K562 (cell line): ENCODE data around the gene DYRK1A. TPM values are rescaled to one million over a fixed set of nuclear protein-coding genes. Genes with fewer than 3 reads are reported as not detected.
A peak's percentile ranks its signal among the peaks of the same experiment; 100 is the strongest.

Source experiments
- ILF3 ChIP-seq: fragments of 450-650 bp; IDR thresholded peaks from 2 replicates; pipeline ENCODE4 v1.6.1; 2018; ENCODE audit warnings: antibody characterized with exemption, mild to moderate bottlenecking, moderate library complexity, borderline replicate concordance
- PHF8 ChIP-seq: fragments of 200-600 bp; sonication (generic); IDR thresholded peaks from 2 replicates; pipeline ENCODE4 v1.6.1; 2012; ENCODE audit warnings: mixed run types, mild to moderate bottlenecking, inconsistent platforms, low read length, moderate library complexity, borderline replicate concordance
- PTTG1 ChIP-seq: fragments of 450-650 bp; IDR thresholded peaks from 2 replicates; pipeline ENCODE4 v1.6.1; 2016; ENCODE audit warnings: low read depth, mild to moderate bottlenecking, missing genetic modification characterization, missing compliant biosample characterization
- RBFOX2 ChIP-seq: fragments of 200-400 bp; formaldehyde crosslinking; IDR thresholded peaks from 2 replicates; pipeline ENCODE4 v1.6.1; 2017; ENCODE audit warnings: low read depth, mild to moderate bottlenecking, low read length, moderate library complexity
- RFX1 ChIP-seq: fragments of 450-650 bp; IDR thresholded peaks from 2 replicates; pipeline ENCODE4 v1.6.1; 2016; ENCODE audit warnings: mild to moderate bottlenecking, moderate library complexity
- TEAD4 ChIP-seq, 2 experiments: sonication (generic) in 1 of 2; formaldehyde crosslinking in 1 of 2; IDR thresholded peaks; 2 replicates each; pipeline versions ENCODE4 v1.6.1 to v1.8.0; 2012 to 2022; ENCODE audit warnings: borderline replicate concordance in 1 of 2, inconsistent platforms in 1 of 2, low read length in 1 of 2, mild to moderate bottlenecking in 1 of 2, missing genetic modification reagents in 1 of 2
- ZNF311 ChIP-seq: fragments of 250-450 bp; sonication (Bioruptor Pico); IDR thresholded peaks from 2 replicates; pipeline ENCODE4 v1.4.0; 2020; ENCODE audit warnings: mild to moderate bottlenecking, moderate library complexity
- ZNF79 ChIP-seq: fragments of 250-450 bp; sonication (Bioruptor Pico); IDR thresholded peaks from 2 replicates; pipeline ENCODE4 v1.4.0; 2020; ENCODE audit warnings: low read depth, mild to moderate bottlenecking, moderate library complexity
- polyA plus RNA-seq, 8 experiments: library from polyadenylated mRNA; depleted of rRNA in 4 of 8; stranded (reverse) in 5 of 8; unstranded in 3 of 8; fragments of >200 nt; fragmentation: Nextera tagmentation in 2 of 8; fragmentation: Illumina TruSeq in 1 of 8; extraction: Ambion mirVana in 2 of 8; extraction: Trizol in 1 of 8; gene quantifications; 2 replicates each; pipeline versions ENCODE4 v1.2.1 to v1.2.3, GENCODE V29; 2011 to 2014; ENCODE audit warnings: inconsistent platforms in 1 of 8, missing spikeins in 1 of 8
- total RNA-seq, 7 experiments: library from RNA; depleted of rRNA in 6 of 7; stranded (reverse); fragments of >200 nt in 6 of 7; fragmentation: Illumina TruSeq in 2 of 7; extraction: Trizol in 2 of 7; gene quantifications; 2 replicates each; pipeline versions ENCODE4 v1.2.1 to v1.2.3, GENCODE V29; 2011 to 2021; ENCODE audit warnings: low replicate concordance in 1 of 7
- TF ChIP-seq, protein P1 (sequence below): fragments of 450-650 bp; IDR thresholded peaks from 2 replicates; pipeline ENCODE4 v1.6.1; 2017; ENCODE audit warnings: antibody characterized with exemption
- TF ChIP-seq, protein P2 (sequence below): sonication (generic); formaldehyde crosslinking; IDR thresholded peaks from 2 replicates; pipeline ENCODE4 v1.4.0; 2020; ENCODE audit warnings: mild to moderate bottlenecking, missing genetic modification reagents
- TF ChIP-seq, protein P3 (sequence below): sonication (generic); formaldehyde crosslinking; IDR thresholded peaks from 2 replicates; pipeline ENCODE4 v1.5.0; 2020; ENCODE audit warnings: missing genetic modification reagents
- TF ChIP-seq, protein P4 (sequence below): IDR thresholded peaks from 2 replicates; pipeline ENCODE4 v1.6.1; 2011; ENCODE audit warnings: borderline replicate concordance, low read depth, mild to moderate bottlenecking, moderate library complexity, low read length; ENCODE audit not compliant: insufficient read depth, poor library complexity, severe bottlenecking
- TF ChIP-seq, protein P5 (sequence below): IDR thresholded peaks from 2 replicates; pipeline ENCODE4 v1.6.1; 2016; ENCODE audit warnings: missing genetic modification characterization, missing compliant biosample characterization

DYRK1A gene
- total and polyA plus RNA-seq, 9 of the 15 experiments (the other 6 are each of a cell fraction or from before 2014, with no cell fraction given), result 3.7 to 64.8 (median 42.3) TPM

DNA sequence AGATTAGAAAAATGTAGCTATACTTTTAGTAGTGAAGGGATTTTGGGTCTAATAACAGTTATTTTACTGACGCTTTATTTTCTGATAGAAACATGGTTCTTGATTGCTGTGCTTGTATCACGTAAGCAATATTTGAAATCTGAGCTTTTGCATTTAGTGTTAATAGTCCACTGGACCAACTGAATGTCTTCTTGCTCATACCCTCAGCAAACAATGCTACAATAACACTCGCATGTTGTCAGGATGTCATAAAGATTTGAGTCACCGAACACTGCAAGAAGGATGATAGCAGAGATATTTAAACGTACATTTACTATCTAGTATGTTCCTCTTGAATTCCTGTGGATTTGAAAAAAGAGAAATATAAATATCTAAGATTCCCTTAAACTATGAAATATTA lies 7.5 kb downstream of the DYRK1A start (continued):
- 0 out of 2 replicates have a peak, but pooled peaks have one; percentile 21 for TF ChIP-seq ILF3
- TF ChIP-seq RBFOX2, result no peak
- no peak for TF ChIP-seq PHF8
- no peak for TF ChIP-seq ZNF311 (CRISPR knock-in tag)
- TF ChIP-seq, protein P1, sequence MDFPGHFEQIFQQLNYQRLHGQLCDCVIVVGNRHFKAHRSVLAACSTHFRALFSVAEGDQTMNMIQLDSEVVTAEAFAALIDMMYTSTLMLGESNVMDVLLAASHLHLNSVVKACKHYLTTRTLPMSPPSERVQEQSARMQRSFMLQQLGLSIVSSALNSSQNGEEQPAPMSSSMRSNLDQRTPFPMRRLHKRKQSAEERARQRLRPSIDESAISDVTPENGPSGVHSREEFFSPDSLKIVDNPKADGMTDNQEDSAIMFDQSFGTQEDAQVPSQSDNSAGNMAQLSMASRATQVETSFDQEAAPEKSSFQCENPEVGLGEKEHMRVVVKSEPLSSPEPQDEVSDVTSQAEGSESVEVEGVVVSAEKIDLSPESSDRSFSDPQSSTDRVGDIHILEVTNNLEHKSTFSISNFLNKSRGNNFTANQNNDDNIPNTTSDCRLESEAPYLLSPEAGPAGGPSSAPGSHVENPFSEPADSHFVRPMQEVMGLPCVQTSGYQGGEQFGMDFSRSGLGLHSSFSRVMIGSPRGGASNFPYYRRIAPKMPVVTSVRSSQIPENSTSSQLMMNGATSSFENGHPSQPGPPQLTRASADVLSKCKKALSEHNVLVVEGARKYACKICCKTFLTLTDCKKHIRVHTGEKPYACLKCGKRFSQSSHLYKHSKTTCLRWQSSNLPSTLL, result no peak
- TF ChIP-seq, protein P2, sequence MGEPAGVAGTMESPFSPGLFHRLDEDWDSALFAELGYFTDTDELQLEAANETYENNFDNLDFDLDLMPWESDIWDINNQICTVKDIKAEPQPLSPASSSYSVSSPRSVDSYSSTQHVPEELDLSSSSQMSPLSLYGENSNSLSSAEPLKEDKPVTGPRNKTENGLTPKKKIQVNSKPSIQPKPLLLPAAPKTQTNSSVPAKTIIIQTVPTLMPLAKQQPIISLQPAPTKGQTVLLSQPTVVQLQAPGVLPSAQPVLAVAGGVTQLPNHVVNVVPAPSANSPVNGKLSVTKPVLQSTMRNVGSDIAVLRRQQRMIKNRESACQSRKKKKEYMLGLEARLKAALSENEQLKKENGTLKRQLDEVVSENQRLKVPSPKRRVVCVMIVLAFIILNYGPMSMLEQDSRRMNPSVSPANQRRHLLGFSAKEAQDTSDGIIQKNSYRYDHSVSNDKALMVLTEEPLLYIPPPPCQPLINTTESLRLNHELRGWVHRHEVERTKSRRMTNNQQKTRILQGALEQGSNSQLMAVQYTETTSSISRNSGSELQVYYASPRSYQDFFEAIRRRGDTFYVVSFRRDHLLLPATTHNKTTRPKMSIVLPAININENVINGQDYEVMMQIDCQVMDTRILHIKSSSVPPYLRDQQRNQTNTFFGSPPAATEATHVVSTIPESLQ, result no peak
- TF ChIP-seq, protein P3, sequence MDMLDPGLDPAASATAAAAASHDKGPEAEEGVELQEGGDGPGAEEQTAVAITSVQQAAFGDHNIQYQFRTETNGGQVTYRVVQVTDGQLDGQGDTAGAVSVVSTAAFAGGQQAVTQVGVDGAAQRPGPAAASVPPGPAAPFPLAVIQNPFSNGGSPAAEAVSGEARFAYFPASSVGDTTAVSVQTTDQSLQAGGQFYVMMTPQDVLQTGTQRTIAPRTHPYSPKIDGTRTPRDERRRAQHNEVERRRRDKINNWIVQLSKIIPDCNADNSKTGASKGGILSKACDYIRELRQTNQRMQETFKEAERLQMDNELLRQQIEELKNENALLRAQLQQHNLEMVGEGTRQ (CRISPR knock-in tag), result no peak
- no peak for TF ChIP-seq PTTG1 (tag)
- no peak for TF ChIP-seq RFX1
- no peak for TF ChIP-seq ZNF79 (CRISPR knock-in tag)
- TF ChIP-seq TEAD4 (IDR thresholded peaks at IDR 0.05; ENCODE audit: low read length), result peak; percentile 15; the same call in 1 of the 2 replicates
- TF ChIP-seq TEAD4 (CRISPR knock-in tag; IDR thresholded peaks at IDR 0.05; ENCODE audit: borderline replicate concordance), result no peak
- TF ChIP-seq, protein P4, sequence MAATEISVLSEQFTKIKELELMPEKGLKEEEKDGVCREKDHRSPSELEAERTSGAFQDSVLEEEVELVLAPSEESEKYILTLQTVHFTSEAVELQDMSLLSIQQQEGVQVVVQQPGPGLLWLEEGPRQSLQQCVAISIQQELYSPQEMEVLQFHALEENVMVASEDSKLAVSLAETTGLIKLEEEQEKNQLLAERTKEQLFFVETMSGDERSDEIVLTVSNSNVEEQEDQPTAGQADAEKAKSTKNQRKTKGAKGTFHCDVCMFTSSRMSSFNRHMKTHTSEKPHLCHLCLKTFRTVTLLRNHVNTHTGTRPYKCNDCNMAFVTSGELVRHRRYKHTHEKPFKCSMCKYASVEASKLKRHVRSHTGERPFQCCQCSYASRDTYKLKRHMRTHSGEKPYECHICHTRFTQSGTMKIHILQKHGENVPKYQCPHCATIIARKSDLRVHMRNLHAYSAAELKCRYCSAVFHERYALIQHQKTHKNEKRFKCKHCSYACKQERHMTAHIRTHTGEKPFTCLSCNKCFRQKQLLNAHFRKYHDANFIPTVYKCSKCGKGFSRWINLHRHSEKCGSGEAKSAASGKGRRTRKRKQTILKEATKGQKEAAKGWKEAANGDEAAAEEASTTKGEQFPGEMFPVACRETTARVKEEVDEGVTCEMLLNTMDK, result no peak
- TF ChIP-seq, protein P5, sequence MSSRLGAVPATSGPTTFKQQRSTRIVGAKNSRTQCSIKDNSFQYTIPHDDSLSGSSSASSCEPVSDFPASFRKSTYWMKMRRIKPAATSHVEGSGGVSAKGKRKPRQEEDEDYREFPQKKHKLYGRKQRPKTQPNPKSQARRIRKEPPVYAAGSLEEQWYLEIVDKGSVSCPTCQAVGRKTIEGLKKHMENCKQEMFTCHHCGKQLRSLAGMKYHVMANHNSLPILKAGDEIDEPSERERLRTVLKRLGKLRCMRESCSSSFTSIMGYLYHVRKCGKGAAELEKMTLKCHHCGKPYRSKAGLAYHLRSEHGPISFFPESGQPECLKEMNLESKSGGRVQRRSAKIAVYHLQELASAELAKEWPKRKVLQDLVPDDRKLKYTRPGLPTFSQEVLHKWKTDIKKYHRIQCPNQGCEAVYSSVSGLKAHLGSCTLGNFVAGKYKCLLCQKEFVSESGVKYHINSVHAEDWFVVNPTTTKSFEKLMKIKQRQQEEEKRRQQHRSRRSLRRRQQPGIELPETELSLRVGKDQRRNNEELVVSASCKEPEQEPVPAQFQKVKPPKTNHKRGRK, result no peak
